HepG2 (cell line): Measurements from ENCODE around the gene RSPH9. TPM values are rescaled to one million over a fixed set of nuclear protein-coding genes. Genes with fewer than 3 reads are reported as not detected.

ENCODE experiments used
- CENPBD1 ChIP-seq: sonication (generic); formaldehyde crosslinking; IDR thresholded peaks from 2 replicates; pipeline ENCODE4 v1.8.0; 2022; ENCODE audit warnings: missing genetic modification reagents, low read depth, mild to moderate bottlenecking, borderline replicate concordance
- DBP ChIP-seq: sonication (generic); formaldehyde crosslinking; IDR thresholded peaks from 2 replicates; pipeline ENCODE4 v1.4.0; 2020; ENCODE audit warnings: missing genetic modification reagents; ENCODE audit errors: not compliant biosample characterization
- DR1 ChIP-seq: sonication (generic); formaldehyde crosslinking; IDR thresholded peaks from 2 replicates; pipeline ENCODE4 v1.8.0; 2021; ENCODE audit warnings: mild to moderate bottlenecking, missing genetic modification reagents, inconsistent platforms
- FOSL2 ChIP-seq: sonication (generic); formaldehyde crosslinking; IDR thresholded peaks from 2 replicates; pipeline ENCODE4 v1.4.0; 2020; ENCODE audit warnings: missing genetic modification reagents
- FOXK2 ChIP-seq: fragments of 450-650 bp; IDR thresholded peaks from 2 replicates; pipeline ENCODE4 v1.6.1; 2016
- GABPB1 ChIP-seq: IDR thresholded peaks from 2 replicates; pipeline ENCODE4 v1.6.1; 2016; ENCODE audit warnings: mild to moderate bottlenecking, missing genetic modification reagents, moderate library complexity, missing compliant biosample characterization
- HDAC1 ChIP-seq: sonication (generic); formaldehyde crosslinking; IDR thresholded peaks from 2 replicates; pipeline ENCODE4 v1.5.1; 2020; ENCODE audit warnings: mild to moderate bottlenecking, missing genetic modification reagents
- MAFK ChIP-seq, 2 experiments: IDR thresholded peaks in 1 of 2; conservative IDR thresholded peaks in 1 of 2; 2 replicates each; pipeline ENCODE4 v1.6.1; 2011; ENCODE audit warnings: improper control_type of control experiment in 2 of 2, low read length in 2 of 2
- NFRKB ChIP-seq: fragments of 450-650 bp; IDR thresholded peaks from 2 replicates; pipeline ENCODE4 v1.6.1; 2017
- PPARG ChIP-seq: conservative IDR thresholded peaks from 2 replicates; pipeline ENCODE4 v1.6.1; 2016; ENCODE audit warnings: missing biosample characterization, missing genetic modification reagents
- SCMH1 ChIP-seq: sonication (generic); formaldehyde crosslinking; IDR thresholded peaks from 2 replicates; pipeline ENCODE4 v1.9.0; 2021; ENCODE audit warnings: missing genetic modification reagents, mild to moderate bottlenecking, borderline replicate concordance
- SOX6 ChIP-seq, 2 experiments: fragments of 450-650 bp in 1 of 2; sonication (generic) in 1 of 2; formaldehyde crosslinking in 1 of 2; IDR thresholded peaks; 2 replicates each; pipeline versions ENCODE4 v1.4.0 to v1.6.1; 2017 to 2020; ENCODE audit warnings: antibody characterized with exemption in 1 of 2, mild to moderate bottlenecking in 1 of 2, missing genetic modification reagents in 1 of 2
- TFDP1 ChIP-seq: IDR thresholded peaks from 2 replicates; pipeline ENCODE4 v1.6.1; 2016; ENCODE audit warnings: missing compliant biosample characterization, missing genetic modification reagents, borderline replicate concordance
- TP53 ChIP-seq: sonication (generic); formaldehyde crosslinking; conservative IDR thresholded peaks from 2 replicates; pipeline ENCODE4 v1.4.0; 2020; ENCODE audit warnings: missing genetic modification reagents
- WIZ ChIP-seq: sonication (generic); formaldehyde crosslinking; IDR thresholded peaks from 2 replicates; pipeline ENCODE4 v1.5.1; 2020; ENCODE audit warnings: mild to moderate bottlenecking, missing genetic modification reagents
- ZBTB1 ChIP-seq: sonication (generic); formaldehyde crosslinking; IDR thresholded peaks from 2 replicates; pipeline ENCODE4 v1.4.0; 2020; ENCODE audit warnings: missing genetic modification reagents, borderline replicate concordance
- ZNF124 ChIP-seq: sonication (generic); formaldehyde crosslinking; IDR thresholded peaks from 2 replicates; pipeline ENCODE4 v1.4.0; 2020; ENCODE audit warnings: missing genetic modification reagents
- ZNF878 ChIP-seq: sonication (generic); formaldehyde crosslinking; IDR thresholded peaks from 2 replicates; pipeline ENCODE4 v1.8.1; 2023; ENCODE audit warnings: mild to moderate bottlenecking, missing genetic modification reagents, moderate library complexity
- ZSCAN21 ChIP-seq: sonication (generic); formaldehyde crosslinking; IDR thresholded peaks from 2 replicates; pipeline ENCODE4 v1.8.0; 2022; ENCODE audit warnings: mild to moderate bottlenecking, missing genetic modification reagents, moderate library complexity, borderline replicate concordance
- polyA plus RNA-seq, 8 experiments: library from polyadenylated mRNA; depleted of rRNA in 3 of 8; stranded (reverse) in 7 of 8; unstranded in 1 of 8; fragments of >200 nt; fragmentation: Illumina TruSeq in 4 of 8; extraction: Trizol in 4 of 8; gene quantifications; 2 replicates each; pipeline versions ENCODE4 v1.2.1 to v1.2.3, GENCODE V29; 2011 to 2016; ENCODE audit warnings: low read depth in 4 of 8, missing spikeins in 1 of 8, mixed read lengths in 1 of 8; ENCODE audit not compliant: insufficient read depth in 1 of 8
- total RNA-seq, 5 experiments: library from RNA; depleted of rRNA; stranded (reverse); fragments of >200 nt; fragmentation: Illumina TruSeq; extraction: Trizol; gene quantifications; 2 replicates each; pipeline ENCODE4 v1.2.3, GENCODE V29; 2016; ENCODE audit warnings: low read depth in 1 of 5
- TF ChIP-seq, protein P1 (sequence below): sonication (generic); formaldehyde crosslinking; IDR thresholded peaks from 2 replicates; pipeline ENCODE4 v1.4.0; 2020; ENCODE audit warnings: mild to moderate bottlenecking, missing genetic modification reagents
- TF ChIP-seq, protein P2 (sequence below): sonication (generic); formaldehyde crosslinking; IDR thresholded peaks from 2 replicates; pipeline ENCODE4 v1.5.0; 2020; ENCODE audit warnings: missing genetic modification reagents

Gene RSPH9
- total and polyA plus RNA-seq, 2 of the 13 experiments (the other 11 are each of a cell fraction or from before 2014, with no cell fraction given): 0.04 TPM; not detected in 1

DNA sequence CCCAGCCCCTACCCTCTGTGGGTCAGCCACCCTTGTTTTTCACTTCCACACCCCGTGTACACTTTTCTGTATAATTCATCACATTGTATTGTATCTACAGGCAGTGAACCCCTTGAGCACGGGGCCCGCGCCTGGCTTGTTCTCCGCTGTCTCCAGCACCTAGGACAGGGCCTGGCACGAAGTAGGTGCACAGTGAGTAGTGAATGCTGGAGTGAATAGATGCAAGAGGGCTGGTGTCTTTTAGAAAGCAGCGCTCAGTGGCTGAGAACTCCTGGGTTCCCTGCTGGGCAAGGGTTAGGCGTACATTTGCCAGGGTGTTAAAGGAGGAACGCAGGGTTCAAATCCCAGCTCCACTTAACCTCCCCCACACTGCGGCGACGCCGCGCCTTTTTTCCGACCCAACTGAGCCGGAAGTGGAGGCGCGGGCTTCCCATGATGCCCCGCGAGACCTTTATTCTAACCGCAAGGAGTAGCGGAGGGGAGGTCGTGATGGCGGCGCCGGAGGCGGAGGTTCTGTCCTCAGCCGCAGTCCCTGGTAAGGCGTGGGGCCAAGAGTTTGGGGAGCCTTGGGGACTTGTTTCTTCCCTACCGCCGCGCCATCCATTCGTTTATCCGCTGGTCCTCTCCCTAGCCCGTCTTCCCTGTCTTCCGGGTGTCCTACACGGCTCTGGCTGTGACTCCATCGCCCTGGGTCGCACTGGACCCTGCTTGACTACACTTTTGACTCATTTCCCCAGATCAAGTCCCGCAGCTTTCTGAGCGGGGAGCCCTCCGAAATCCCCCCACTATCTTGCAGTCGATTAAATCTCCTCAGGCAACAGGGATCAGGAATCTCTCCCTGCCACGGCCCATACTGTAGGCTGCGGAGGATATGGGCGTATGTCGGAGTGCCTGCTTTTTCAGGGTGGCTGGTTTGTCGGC, 9.2 kb upstream of the RSPH9 start, which contains the start of gene MAD2L1BP (continued):
- TF ChIP-seq, protein P1, sequence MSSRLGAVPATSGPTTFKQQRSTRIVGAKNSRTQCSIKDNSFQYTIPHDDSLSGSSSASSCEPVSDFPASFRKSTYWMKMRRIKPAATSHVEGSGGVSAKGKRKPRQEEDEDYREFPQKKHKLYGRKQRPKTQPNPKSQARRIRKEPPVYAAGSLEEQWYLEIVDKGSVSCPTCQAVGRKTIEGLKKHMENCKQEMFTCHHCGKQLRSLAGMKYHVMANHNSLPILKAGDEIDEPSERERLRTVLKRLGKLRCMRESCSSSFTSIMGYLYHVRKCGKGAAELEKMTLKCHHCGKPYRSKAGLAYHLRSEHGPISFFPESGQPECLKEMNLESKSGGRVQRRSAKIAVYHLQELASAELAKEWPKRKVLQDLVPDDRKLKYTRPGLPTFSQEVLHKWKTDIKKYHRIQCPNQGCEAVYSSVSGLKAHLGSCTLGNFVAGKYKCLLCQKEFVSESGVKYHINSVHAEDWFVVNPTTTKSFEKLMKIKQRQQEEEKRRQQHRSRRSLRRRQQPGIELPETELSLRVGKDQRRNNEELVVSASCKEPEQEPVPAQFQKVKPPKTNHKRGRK (CRISPR knock-in tag): 0 out of 2 replicates have a peak, but pooled peaks have one; percentile 58
- TF ChIP-seq NFRKB (no peak), HDAC1 (CRISPR knock-in tag) (peak; percentile 83; the same call in 1 of the 2 replicates), PPARG (CRISPR knock-in tag) (no peak), ZNF124 (CRISPR knock-in tag) (0 out of 2 replicates have a peak, but pooled peaks have one; percentile 77), FOXK2 (no peak), ZBTB1 (CRISPR knock-in tag) (peak; percentile 77; the same call in 1 of the 2 replicates), CENPBD1 (CRISPR knock-in tag) (0 out of 2 replicates have a peak, but pooled peaks have one; percentile 24), TP53 (CRISPR knock-in tag) (0 out of 2 replicates have a peak, but pooled peaks have one; percentile 36), ZNF878 (CRISPR knock-in tag) (peak; percentile 87; the same call in 1 of the 2 replicates), WIZ (CRISPR knock-in tag) (peak; percentile 90), DBP (CRISPR knock-in tag) (no peak), MAFK (conservative IDR thresholded peaks at IDR 0.05 in 1 of 2, IDR thresholded peaks at IDR 0.05 in 1 of 2; ENCODE audit: low read length in 2 of 2) (no peak), SCMH1 (CRISPR knock-in tag) (no peak), GABPB1 (peak; percentile 97), TFDP1 (peak; percentile 94), DR1 (peak; percentile 88; the same call in 1 of the 2 replicates), SOX6 (IDR thresholded peaks at IDR 0.05) (no peak), SOX6 (CRISPR knock-in tag; IDR thresholded peaks at IDR 0.05) (peak; percentile 53), FOSL2 (CRISPR knock-in tag) (peak; percentile 56; the same call in 1 of the 2 replicates), ZSCAN21 (CRISPR knock-in tag) (no peak; the same call in 1 of the 2 replicates)
- TF ChIP-seq, protein P2, sequence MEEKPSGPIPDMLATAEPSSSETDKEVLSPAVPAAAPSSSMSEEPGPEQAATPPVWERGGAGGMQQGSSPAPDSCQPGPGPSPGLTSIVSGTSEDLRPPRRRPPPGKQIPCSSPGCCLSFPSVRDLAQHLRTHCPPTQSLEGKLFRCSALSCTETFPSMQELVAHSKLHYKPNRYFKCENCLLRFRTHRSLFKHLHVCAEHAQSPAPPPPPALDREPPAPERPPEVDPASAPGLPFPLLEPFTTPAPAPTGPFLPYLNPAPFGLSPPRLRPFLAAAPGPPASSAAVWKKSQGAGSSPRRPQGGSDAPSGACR (CRISPR knock-in tag): no peak; the same call in 1 of the 2 replicates
